ENCODE measurements around the gene RTN4R.
"Not testable (repeated sequence)": the region's sequence is repeated elsewhere in the genome, so short reads cannot be mapped to it uniquely, and the experiment has no call there.

RTN4R gene

GRCh38 chr22:20283674-20284066, 15.6 kb upstream of the RTN4R start:
- no peak overlapping the region for H3K4me2 ChIP-seq (ENCODE audit: insufficient read depth, low read length, poor library complexity, severe bottlenecking)
- H3K23ac ChIP-seq (ENCODE audit: low read depth, low read length, poor library complexity) = no peak overlapping the region
- peak overlapping the region; percentile 61 for H2BK120ac ChIP-seq (ENCODE audit: low read depth, low read length)
- no peak overlapping the region for H2BK15ac ChIP-seq (ENCODE audit: low read length)
- no peak overlapping the region for H3K27ac ChIP-seq (replicated peaks; ENCODE audit: low read length)
- no peak overlapping the region for H3K9ac ChIP-seq (ENCODE audit: low read depth, low read length, poor library complexity)
- H3K14ac ChIP-seq (ENCODE audit: low read length) = no peak overlapping the region
- H2BK12ac ChIP-seq (ENCODE audit: low read length) = peak overlapping the region; percentile 3
- peaks cover 14 to 17% of the 10 kb centered on the region in 2 donors for H3K4me1 ChIP-seq (ENCODE audit: control insufficient read depth in 2 of 2, insufficient read depth in 1 of 2, low read depth in 1 of 2, low read length in 2 of 2)
- H2AK5ac ChIP-seq (ENCODE audit: low read depth, low read length) = peak overlapping the region; percentile 88
- peak overlapping the region; percentile 17 for H4K8ac ChIP-seq (ENCODE audit: low read depth, low read length)
- H3K27me3 ChIP-seq (ENCODE audit: control insufficient read depth in 3 of 3, insufficient read depth in 3 of 3, low read depth in 1 of 3, low read length in 3 of 3) = peaks cover 0 to 11% (median 0%) of the 10 kb centered on the region in 3 experiments
- no peak overlapping the region for H2AFZ ChIP-seq (ENCODE audit: low read length)
- H3K4me3 ChIP-seq (ENCODE audit: low read length in 2 of 2) = no peak overlapping the region
- peak overlapping the region; percentile 83 for H3K18ac ChIP-seq (ENCODE audit: low read length)
- DNase-seq (ENCODE audit: low spot score) = no peak
- no peaks in the 10 kb centered on the region for H3K9me3 ChIP-seq (replicated peaks in 1 of 2; ENCODE audit: control insufficient read depth in 2 of 2, insufficient read depth in 1 of 2, low read depth in 1 of 2, low read length in 2 of 2)
- no CpG with 5 or more reads among the region's 5 CpGs for WGBS, 2 donors (ENCODE audit: extremely low coverage in 2 of 2, insufficient read length in 2 of 2, insufficient replicate concordance in 1 of 2)
- H3K36me3 ChIP-seq (replicated peaks in 1 of 2; ENCODE audit: control insufficient read depth in 2 of 2, insufficient read depth in 2 of 2, low read length in 2 of 2) = no peaks in the 10 kb centered on the region
- no peak overlapping the region for H3K4ac ChIP-seq (ENCODE audit: low read length)
- no peak overlapping the region for H2BK5ac ChIP-seq (ENCODE audit: low read length)
- peaks cover 2% of the 10 kb centered on the region for H3K79me1 ChIP-seq (ENCODE audit: low read depth, low read length)
- H4K91ac ChIP-seq (ENCODE audit: low read depth, low read length, poor library complexity) = no peak overlapping the region

GRCh38 chr22:20282901-20283673, 15.0 kb upstream of the RTN4R start:
- Histone ChIP-seq H2BK120ac (ENCODE audit: low read depth, low read length) (no peak overlapping the region), H3K4me1 (ENCODE audit: control insufficient read depth in 2 of 2, insufficient read depth in 1 of 2, low read depth in 1 of 2, low read length in 2 of 2) (peaks cover 14 to 17% of the 10 kb centered on the region in 2 donors), H2BK12ac (ENCODE audit: low read length) (peak overlapping the region; percentile 58), H2AFZ (ENCODE audit: low read length) (no peak overlapping the region), H2BK5ac (ENCODE audit: low read length) (peak overlapping the region; percentile 29), H3K4ac (ENCODE audit: low read length) (no peak overlapping the region), H3K27ac (replicated peaks; ENCODE audit: low read length) (no peak overlapping the region), H3K9me3 (replicated peaks in 1 of 2; ENCODE audit: control insufficient read depth in 2 of 2, insufficient read depth in 1 of 2, low read depth in 1 of 2, low read length in 2 of 2) (no peaks in the 10 kb centered on the region), H4K91ac (ENCODE audit: low read depth, low read length, poor library complexity) (no peak overlapping the region), H3K14ac (ENCODE audit: low read length) (peak overlapping the region; percentile 56), H2AK5ac (ENCODE audit: low read depth, low read length) (peak overlapping the region; percentile 88), H3K79me1 (ENCODE audit: low read depth, low read length) (peaks cover 2% of the 10 kb centered on the region), H3K23ac (ENCODE audit: low read depth, low read length, poor library complexity) (peak overlapping the region; percentile 85), H4K8ac (ENCODE audit: low read depth, low read length) (no peak overlapping the region), H3K36me3 (replicated peaks in 1 of 2; ENCODE audit: control insufficient read depth in 2 of 2, insufficient read depth in 2 of 2, low read length in 2 of 2) (no peaks in the 10 kb centered on the region), H2BK15ac (ENCODE audit: low read length) (peak overlapping the region; percentile 2), H3K4me2 (ENCODE audit: insufficient read depth, low read length, poor library complexity, severe bottlenecking) (no peak overlapping the region), H3K9ac (ENCODE audit: low read depth, low read length, poor library complexity) (no peak overlapping the region), H3K4me3 (ENCODE audit: low read length in 2 of 2) (no peak overlapping the region), H3K27me3 (ENCODE audit: control insufficient read depth in 3 of 3, insufficient read depth in 3 of 3, low read depth in 1 of 3, low read length in 3 of 3) (peaks cover 0 to 10% (median 0%) of the 10 kb centered on the region in 3 experiments), H3K18ac (ENCODE audit: low read length) (peak overlapping the region; percentile 83)
- DNase-seq (ENCODE audit: low spot score) = no peak
- no CpG with 5 or more reads among the region's 15 CpGs for WGBS, 2 donors (ENCODE audit: extremely low coverage in 2 of 2, insufficient read length in 2 of 2, insufficient replicate concordance in 1 of 2)

GRCh38 chr22:20281891-20282290, 13.8 kb upstream of the RTN4R start:
- peak overlapping the region; percentile 37 for H2AK5ac ChIP-seq (ENCODE audit: low read depth, low read length)
- no peak overlapping the region for H2BK120ac ChIP-seq (ENCODE audit: low read depth, low read length)
- H2BK5ac ChIP-seq (ENCODE audit: low read length) = no peak overlapping the region
- H3K36me3 ChIP-seq (replicated peaks in 1 of 2; ENCODE audit: control insufficient read depth in 2 of 2, insufficient read depth in 2 of 2, low read length in 2 of 2) = no peaks in the 10 kb centered on the region
- no peaks in the 10 kb centered on the region for H3K9me3 ChIP-seq (replicated peaks in 1 of 2; ENCODE audit: control insufficient read depth in 2 of 2, insufficient read depth in 1 of 2, low read depth in 1 of 2, low read length in 2 of 2)
- no peak overlapping the region for H3K18ac ChIP-seq (ENCODE audit: low read length)
- H3K4me1 ChIP-seq (ENCODE audit: control insufficient read depth in 2 of 2, insufficient read depth in 1 of 2, low read depth in 1 of 2, low read length in 2 of 2) = peaks cover 14 to 17% of the 10 kb centered on the region in 2 donors
- no peak overlapping the region for H2AFZ ChIP-seq (ENCODE audit: low read length)
- H3K79me1 ChIP-seq (ENCODE audit: low read depth, low read length) = peaks cover 2% of the 10 kb centered on the region
- no peak overlapping the region for H2BK15ac ChIP-seq (ENCODE audit: low read length)
- no peak overlapping the region for H3K14ac ChIP-seq (ENCODE audit: low read length)
- H3K4ac ChIP-seq (ENCODE audit: low read length) = no peak overlapping the region
- no peak overlapping the region for H3K9ac ChIP-seq (ENCODE audit: low read depth, low read length, poor library complexity)
- no peak overlapping the region for H4K8ac ChIP-seq (ENCODE audit: low read depth, low read length)
- no peak overlapping the region for H3K23ac ChIP-seq (ENCODE audit: low read depth, low read length, poor library complexity)
- no CpG with 5 or more reads among the region's 12 CpGs for WGBS, 2 donors (ENCODE audit: extremely low coverage in 2 of 2, insufficient read length in 2 of 2, insufficient replicate concordance in 1 of 2)
- H4K91ac ChIP-seq (ENCODE audit: low read depth, low read length, poor library complexity) = no peak overlapping the region
- no peak for DNase-seq (ENCODE audit: low spot score)
- no peak overlapping the region for H3K27ac ChIP-seq (replicated peaks; ENCODE audit: low read length)
- peaks cover 0 to 10% (median 0%) of the 10 kb centered on the region in 3 experiments for H3K27me3 ChIP-seq (ENCODE audit: control insufficient read depth in 3 of 3, insufficient read depth in 3 of 3, low read depth in 1 of 3, low read length in 3 of 3)
- H3K4me2 ChIP-seq (ENCODE audit: insufficient read depth, low read length, poor library complexity, severe bottlenecking) = no peak overlapping the region
- no peak overlapping the region for H2BK12ac ChIP-seq (ENCODE audit: low read length)
- no peak overlapping the region for H3K4me3 ChIP-seq (ENCODE audit: low read length in 2 of 2)

GRCh38 chr22:20281473-20281872, 13.4 kb upstream of the RTN4R start:
- not testable (repeated sequence) for DNase-seq (ENCODE audit: low spot score); H3K23ac ChIP-seq (ENCODE audit: low read depth, low read length, poor library complexity); H3K9me3 ChIP-seq (replicated peaks in 1 of 2; ENCODE audit: control insufficient read depth in 2 of 2, insufficient read depth in 1 of 2, low read depth in 1 of 2, low read length in 2 of 2); H3K18ac ChIP-seq (ENCODE audit: low read length); H4K8ac ChIP-seq (ENCODE audit: low read depth, low read length); H2AFZ ChIP-seq (ENCODE audit: low read length); H3K27ac ChIP-seq (replicated peaks; ENCODE audit: low read length); H2AK5ac ChIP-seq (ENCODE audit: low read depth, low read length); H3K4me2 ChIP-seq (ENCODE audit: insufficient read depth, low read length, poor library complexity, severe bottlenecking); H2BK15ac ChIP-seq (ENCODE audit: low read length); H3K14ac ChIP-seq (ENCODE audit: low read length); H3K9ac ChIP-seq (ENCODE audit: low read depth, low read length, poor library complexity); H4K91ac ChIP-seq (ENCODE audit: low read depth, low read length, poor library complexity); H2BK5ac ChIP-seq (ENCODE audit: low read length); H3K79me1 ChIP-seq (ENCODE audit: low read depth, low read length); H3K4me3 ChIP-seq (ENCODE audit: low read length in 2 of 2); H3K4ac ChIP-seq (ENCODE audit: low read length); H2BK12ac ChIP-seq (ENCODE audit: low read length); H3K36me3 ChIP-seq (replicated peaks in 1 of 2; ENCODE audit: control insufficient read depth in 2 of 2, insufficient read depth in 2 of 2, low read length in 2 of 2); H2BK120ac ChIP-seq (ENCODE audit: low read depth, low read length)
- WGBS, 2 donors (ENCODE audit: extremely low coverage in 2 of 2, insufficient read length in 2 of 2, insufficient replicate concordance in 1 of 2) = no CpG with 5 or more reads among the region's 9 CpGs
- Histone ChIP-seq H3K27me3 (ENCODE audit: control insufficient read depth in 3 of 3, insufficient read depth in 3 of 3, low read depth in 1 of 3, low read length in 3 of 3) (peaks cover 0 to 10% (median 0%) of the 10 kb centered on the region in 3 experiments), H3K4me1 (ENCODE audit: control insufficient read depth in 2 of 2, insufficient read depth in 1 of 2, low read depth in 1 of 2, low read length in 2 of 2) (peaks cover 14 to 17% of the 10 kb centered on the region in 2 donors)
